Measurements from ENCODE around the gene SYCE3. TPM values are rescaled to one million over a fixed set of nuclear protein-coding genes. Genes with fewer than 3 reads are reported as not detected.
"Not testable (repeated sequence)": the region's sequence is repeated elsewhere in the genome, so short reads cannot be mapped to it uniquely, and the experiment has no call there.

Gene SYCE3
- not detected for total RNA-seq
- polyA plus RNA-seq (ENCODE audit: insufficient read depth in 1 of 8, insufficient read length in 8 of 8, low replicate concordance in 1 of 8): not detected
- long read RNA-seq, donor 1: 0 reads
- long read RNA-seq, donor 2: 0 reads
- long read RNA-seq, donor 3: 0 reads
- long read RNA-seq, donor 4, partial matches to known transcripts: 0 of 1 reads
- long read RNA-seq, donor 4, other reads (novel, unspliced or antisense): 0 of 1 reads
- long read RNA-seq, donor 5, partial matches to known transcripts: 0 of 1 reads
- long read RNA-seq, donor 5, other reads (novel, unspliced or antisense): 0 of 1 reads
- long read RNA-seq, donor 6: 0 reads
- long read RNA-seq, donor 7: 0 reads
- long read RNA-seq, donor 8: 0 reads
- long read RNA-seq, donor 9: 0 reads
- long read RNA-seq, donor 10: 0 reads
- long read RNA-seq, donor 11: 0 reads

- Histone ChIP-seq H3K27ac (ENCODE audit: low read length) (no peak within 1 kb of the TSS), H3K36me3 (ENCODE audit: control insufficient read depth, insufficient read depth, low read length) (no peaks in the 10 kb centered on the region), H3K9me3 (replicated peaks; ENCODE audit: control insufficient read depth, low read depth, low read length) (no peaks in the 10 kb centered on the region), H3K4me1 (ENCODE audit: control insufficient read depth, insufficient read depth, low read length) (peaks cover 10% of the 10 kb centered on the region), H3K4me3 (ENCODE audit: low read length) (peak within 1 kb of the TSS; percentile 58), H3K27me3 (ENCODE audit: control insufficient read depth, insufficient read depth, low read length) (peaks cover 14% of the 10 kb centered on the region)
- under 1% methylated on average over 46 of the region's 61 CpGs for WGBS (ENCODE audit: insufficient coverage)
- DNase-seq: peak; percentile 96
Measured at GRCh38 chr22:50562523-50563412, at the start of gene SYCE3. TSS of gene SYCE3 (minus strand) at chr22:50562919. CDS start at chr22:50556405, 6,514 bp downstream.

GRCh38 chr22:50612168-50612527 lies 49.4 kb upstream of the SYCE3 start:
- no peaks in the 10 kb centered on the region for H3K9me3 ChIP-seq (replicated peaks; ENCODE audit: control insufficient read depth, low read depth, low read length)
- WGBS (ENCODE audit: insufficient coverage): no CpG with 5 or more reads among the region's 6 CpGs
- H3K27ac ChIP-seq (ENCODE audit: low read length): no peak overlapping the region
- no peaks in the 10 kb centered on the region for H3K4me1 ChIP-seq (ENCODE audit: control insufficient read depth, insufficient read depth, low read length)
- no peak for DNase-seq
- peaks cover 34% of the 10 kb centered on the region for H3K27me3 ChIP-seq (ENCODE audit: control insufficient read depth, insufficient read depth, low read length)
- no peaks in the 10 kb centered on the region for H3K36me3 ChIP-seq (ENCODE audit: control insufficient read depth, insufficient read depth, low read length)
- no peak overlapping the region for H3K4me3 ChIP-seq (ENCODE audit: low read length)

GRCh38 chr22:50611341-50612060 lies 48.8 kb upstream of the SYCE3 start:
- Histone ChIP-seq H3K4me1 (ENCODE audit: control insufficient read depth, insufficient read depth, low read length) (no peaks in the 10 kb centered on the region), H3K27ac (ENCODE audit: low read length) (no peak overlapping the region), H3K36me3 (ENCODE audit: control insufficient read depth, insufficient read depth, low read length) (no peaks in the 10 kb centered on the region), H3K9me3 (replicated peaks; ENCODE audit: control insufficient read depth, low read depth, low read length) (no peaks in the 10 kb centered on the region), H3K27me3 (ENCODE audit: control insufficient read depth, insufficient read depth, low read length) (peaks cover 40% of the 10 kb centered on the region), H3K4me3 (ENCODE audit: low read length) (no peak overlapping the region)
- DNase-seq: no peak
- 84% methylated on average over 19 of the region's 26 CpGs for WGBS (ENCODE audit: insufficient coverage)

- H3K4me3 ChIP-seq (ENCODE audit: low read length): no peak overlapping the region
- H3K27me3 ChIP-seq (ENCODE audit: control insufficient read depth, insufficient read depth, low read length): peaks cover 49% of the 10 kb centered on the region
- WGBS (ENCODE audit: insufficient coverage): 84% methylated on average over 13 of the region's 17 CpGs
- no peak overlapping the region for H3K27ac ChIP-seq (ENCODE audit: low read length)
- no peaks in the 10 kb centered on the region for H3K4me1 ChIP-seq (ENCODE audit: control insufficient read depth, insufficient read depth, low read length)
- no peaks in the 10 kb centered on the region for H3K36me3 ChIP-seq (ENCODE audit: control insufficient read depth, insufficient read depth, low read length)
- DNase-seq: no peak
- no peaks in the 10 kb centered on the region for H3K9me3 ChIP-seq (replicated peaks; ENCODE audit: control insufficient read depth, low read depth, low read length)
Measured at GRCh38 chr22:50610581-50610980, 47.9 kb upstream of the SYCE3 start.

DNA sequence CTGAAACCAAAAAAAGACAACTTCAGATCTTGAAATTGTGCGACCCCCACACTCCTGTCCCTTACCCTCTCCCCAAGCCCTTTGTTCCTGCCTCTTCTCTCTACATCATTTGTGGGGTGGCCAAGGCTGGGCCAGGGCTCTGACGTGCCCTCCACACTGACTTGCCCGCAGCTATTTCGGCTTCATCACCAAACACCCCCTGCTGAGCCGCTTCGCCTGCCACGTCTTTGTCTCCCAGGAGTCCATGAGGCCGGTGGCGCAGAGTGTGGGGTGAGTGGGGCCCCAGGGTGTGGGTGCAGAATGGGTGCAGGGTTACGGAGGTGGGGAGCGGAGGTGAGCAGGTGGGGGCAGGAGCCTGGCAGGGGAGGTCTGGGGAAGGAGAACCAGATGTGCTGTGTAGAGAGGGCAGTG lies 47.3 kb upstream of the SYCE3 start:
- H3K27ac ChIP-seq (ENCODE audit: low read length): no peak overlapping the region
- H3K27me3 ChIP-seq (ENCODE audit: control insufficient read depth, insufficient read depth, low read length): peaks cover 55% of the 10 kb centered on the region
- no peak overlapping the region for H3K4me3 ChIP-seq (ENCODE audit: low read length)
- H3K4me1 ChIP-seq (ENCODE audit: control insufficient read depth, insufficient read depth, low read length): no peaks in the 10 kb centered on the region
- WGBS (ENCODE audit: insufficient coverage): 82% methylated on average over 6 of the region's 11 CpGs
- H3K9me3 ChIP-seq (replicated peaks; ENCODE audit: control insufficient read depth, low read depth, low read length): no peaks in the 10 kb centered on the region
- no peaks in the 10 kb centered on the region for H3K36me3 ChIP-seq (ENCODE audit: control insufficient read depth, insufficient read depth, low read length)
- DNase-seq: no peak

- no peaks in the 10 kb centered on the region for H3K36me3 ChIP-seq (ENCODE audit: control insufficient read depth, insufficient read depth, low read length)
- WGBS (ENCODE audit: insufficient coverage): 65% methylated on average over 11 of the region's 12 CpGs
- peaks cover 59% of the 10 kb centered on the region for H3K27me3 ChIP-seq (ENCODE audit: control insufficient read depth, insufficient read depth, low read length)
- no peak for DNase-seq
- no peak overlapping the region for H3K4me3 ChIP-seq (ENCODE audit: low read length)
- no peak overlapping the region for H3K27ac ChIP-seq (ENCODE audit: low read length)
- no peaks in the 10 kb centered on the region for H3K4me1 ChIP-seq (ENCODE audit: control insufficient read depth, insufficient read depth, low read length)
- H3K9me3 ChIP-seq (replicated peaks; ENCODE audit: control insufficient read depth, low read depth, low read length): no peaks in the 10 kb centered on the region
Measured at GRCh38 chr22:50609599-50609998, 46.9 kb upstream of the SYCE3 start.

DNA sequence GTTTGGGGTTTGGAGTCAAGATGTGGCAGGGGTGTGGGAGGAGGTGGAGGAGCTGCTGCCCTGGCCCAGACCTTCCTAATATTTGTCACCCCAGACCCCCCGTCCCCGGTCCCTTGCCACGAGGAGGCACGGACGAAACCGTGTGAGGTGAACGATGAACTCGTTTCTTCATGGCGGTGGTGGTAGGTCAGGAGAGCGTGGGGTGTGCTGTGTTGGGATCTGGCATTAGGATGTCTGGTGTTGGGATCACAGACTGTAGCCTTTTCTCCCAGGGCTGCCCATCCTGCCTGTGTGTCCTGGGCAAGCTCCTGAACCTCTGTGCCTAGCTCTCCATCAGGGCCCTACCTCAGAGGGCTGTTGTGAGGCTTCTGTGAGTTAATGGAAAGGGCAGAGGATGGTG lies 46.3 kb upstream of the SYCE3 start:
- 91% methylated on average over 9 of the region's 10 CpGs for WGBS (ENCODE audit: insufficient coverage)
- DNase-seq: no peak
- Histone ChIP-seq H3K4me1 (ENCODE audit: control insufficient read depth, insufficient read depth, low read length) (no peaks in the 10 kb centered on the region), H3K9me3 (replicated peaks; ENCODE audit: control insufficient read depth, low read depth, low read length) (no peaks in the 10 kb centered on the region), H3K27me3 (ENCODE audit: control insufficient read depth, insufficient read depth, low read length) (peaks cover 63% of the 10 kb centered on the region), H3K27ac (ENCODE audit: low read length) (no peak overlapping the region), H3K36me3 (ENCODE audit: control insufficient read depth, insufficient read depth, low read length) (no peaks in the 10 kb centered on the region), H3K4me3 (ENCODE audit: low read length) (no peak overlapping the region)

GRCh38 chr22:50608058-50608840 lies 45.5 kb upstream of the SYCE3 start:
- not testable (repeated sequence) for H3K27ac ChIP-seq (ENCODE audit: low read length); H3K36me3 ChIP-seq (ENCODE audit: control insufficient read depth, insufficient read depth, low read length); H3K4me1 ChIP-seq (ENCODE audit: control insufficient read depth, insufficient read depth, low read length); H3K4me3 ChIP-seq (ENCODE audit: low read length); DNase-seq; H3K9me3 ChIP-seq (replicated peaks; ENCODE audit: control insufficient read depth, low read depth, low read length)
- 81% methylated on average over 39 of the region's 39 CpGs for WGBS (ENCODE audit: insufficient coverage)
- peaks cover 66% of the 10 kb centered on the region for H3K27me3 ChIP-seq (ENCODE audit: control insufficient read depth, insufficient read depth, low read length)

- DNase-seq: no peak
- H3K9me3 ChIP-seq (replicated peaks; ENCODE audit: control insufficient read depth, low read depth, low read length): no peaks in the 10 kb centered on the region
- H3K36me3 ChIP-seq (ENCODE audit: control insufficient read depth, insufficient read depth, low read length): no peaks in the 10 kb centered on the region
- no peak overlapping the region for H3K27ac ChIP-seq (ENCODE audit: low read length)
- peaks cover 70% of the 10 kb centered on the region for H3K27me3 ChIP-seq (ENCODE audit: control insufficient read depth, insufficient read depth, low read length)
- H3K4me3 ChIP-seq (ENCODE audit: low read length): no peak overlapping the region
- no peaks in the 10 kb centered on the region for H3K4me1 ChIP-seq (ENCODE audit: control insufficient read depth, insufficient read depth, low read length)
- WGBS (ENCODE audit: insufficient coverage): 53% methylated on average over 6 of the region's 6 CpGs
Measured at GRCh38 chr22:50607659-50608020, 44.9 kb upstream of the SYCE3 start.
